RWPE1 (cell line): ENCODE data around the gene BCAT1.

ENCODE experiments used
- CTCF ChIA-PET: fragments of 350-600 bp; sonication (Branson Sonifier 250); formaldehyde crosslinking; extraction: SDS; loops from one replicate; lab custom pipeline; 2021; lab: Yijun Ruan, JAX
- POLR2A ChIA-PET: fragments of 400-600 bp; formaldehyde crosslinking; extraction: SDS; loops from one replicate; lab custom pipeline; 2020; ENCODE audit warnings: antibody characterized with exemption; ENCODE audit not compliant: low non-redundant PET; lab: Yijun Ruan, JAX
- DNase-seq: peaks from one replicate; pipeline ENCODE4 v3.0.0; 2012; ENCODE audit warnings: low spot score
- H3K27ac ChIP-seq: fragments of 450-650 bp; 2 replicates; pipeline ENCODE4 v1.5.1; 2017
- CTCF ChIP-seq: fragments of 450-650 bp; conservative IDR thresholded peaks from 2 replicates; pipeline ENCODE4 v1.5.1; 2017; ENCODE audit warnings: low read depth, mild to moderate bottlenecking

BCAT1 gene

GRCh38 chr12:24777359-24777758 lies 171.5 kb downstream of the BCAT1 start:
- H3K27ac ChIP-seq = no peak overlapping the region
- CTCF ChIA-PET = interaction anchor here (0.6 kb wide), 1 partner anchor 31 kb away, joined by 3 read pairs; no protein-coding TSS in a partner anchor
- TF ChIP-seq CTCF = no peak
- POLR2A ChIA-PET = no interaction called here
- no peak for DNase-seq

DNA sequence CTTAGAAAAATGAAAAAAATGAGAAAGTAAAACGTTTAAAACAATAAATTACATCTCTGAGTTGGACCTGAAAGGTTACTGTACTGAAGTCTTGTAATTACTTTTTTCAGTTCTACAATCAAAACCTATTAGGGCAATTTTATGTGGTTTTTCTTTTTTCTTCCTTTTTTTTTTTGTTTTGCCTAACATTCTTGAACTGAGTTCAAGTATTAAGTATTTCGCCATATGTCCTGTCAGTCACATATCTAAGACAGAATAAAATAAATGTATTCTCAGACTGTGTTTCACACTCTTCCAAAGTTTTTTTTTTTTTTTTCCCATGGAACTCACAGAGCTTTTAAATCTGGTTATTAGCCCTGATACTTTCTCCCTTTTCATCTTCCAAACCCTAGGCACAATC lies 172.0 kb downstream of the BCAT1 start:
- no peak for DNase-seq
- ChIA-PET CTCF (interaction anchor here (0.6 kb wide), 2 partner anchors 31 to 113 kb away, joined by 3 read pairs; no protein-coding TSS in a partner anchor), POLR2A (no interaction called here)
- TF ChIP-seq CTCF = no peak
- no peak overlapping the region for H3K27ac ChIP-seq

- TF ChIP-seq CTCF = no peak
- POLR2A ChIA-PET = no interaction called here
- no peak for DNase-seq
- no peak overlapping the region for H3K27ac ChIP-seq
- CTCF ChIA-PET = no interaction called here
Observed at GRCh38 chr12:24775073-24775472, 173.8 kb downstream of the BCAT1 start.

GRCh38 chr12:24773996-24774395 lies 174.9 kb downstream of the BCAT1 start:
- no peak for DNase-seq
- H3K27ac ChIP-seq = no peak overlapping the region
- TF ChIP-seq CTCF = no peak
- ChIA-PET CTCF (no interaction called here), POLR2A (no interaction called here)

DNA sequence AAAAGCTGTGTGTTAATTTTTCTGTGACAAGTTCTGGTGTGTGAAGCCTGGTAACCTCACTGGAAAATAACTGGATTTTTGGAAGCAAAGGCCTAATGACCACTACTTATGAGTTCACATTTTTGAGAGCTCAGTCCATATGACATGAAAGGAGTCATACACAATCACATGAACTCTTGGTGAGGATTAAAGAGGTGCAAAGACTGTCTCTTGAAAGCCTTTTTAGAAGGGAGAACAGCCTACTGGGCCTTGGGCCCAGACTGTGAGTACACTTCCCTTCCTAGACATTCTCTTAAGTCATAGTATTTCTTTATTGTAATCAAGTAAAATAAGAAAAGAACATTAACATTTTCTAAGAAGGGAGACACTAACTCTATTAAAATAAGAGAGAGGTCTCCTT lies 176.1 kb downstream of the BCAT1 start:
- CTCF ChIA-PET = interaction anchor here (0.5 kb wide), 1 partner anchor 15 kb away, joined by 3 read pairs; no protein-coding TSS in a partner anchor
- POLR2A ChIA-PET = no interaction called here
- no peak for TF ChIP-seq CTCF
- no peak overlapping the region for H3K27ac ChIP-seq
- DNase-seq = no peak

DNA sequence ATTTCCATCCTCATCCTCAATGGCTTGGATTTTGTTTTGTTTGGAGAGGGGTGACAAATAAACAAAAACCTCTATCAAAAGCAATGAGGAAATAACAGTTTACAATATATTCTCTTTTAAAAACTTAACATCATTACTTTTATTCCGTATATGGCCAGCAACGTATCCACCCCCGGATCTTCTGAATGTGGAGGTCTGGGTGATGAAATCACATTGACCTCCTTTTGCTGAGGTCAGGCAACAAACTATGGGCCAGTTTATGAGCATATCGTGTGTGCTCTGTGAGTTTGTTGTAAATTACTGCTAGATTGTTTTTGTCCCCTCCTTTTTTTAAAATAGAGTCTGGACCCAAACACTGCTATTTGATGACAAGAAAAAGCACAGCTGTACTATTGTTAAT lies 178.1 kb downstream of the BCAT1 start:
- no peak for TF ChIP-seq CTCF
- ChIA-PET POLR2A (no interaction called here), CTCF (no interaction called here)
- no peak overlapping the region for H3K27ac ChIP-seq
- DNase-seq = no peak
